ENCODE data around the gene BNIP1. TPM values are rescaled to one million over a fixed set of nuclear protein-coding genes. Genes with fewer than 3 reads are reported as not detected.

Gene BNIP1
- total RNA-seq, 4 donors from 2014 or later, result 12.0 to 15.9 (median 15.6) TPM

DNA sequence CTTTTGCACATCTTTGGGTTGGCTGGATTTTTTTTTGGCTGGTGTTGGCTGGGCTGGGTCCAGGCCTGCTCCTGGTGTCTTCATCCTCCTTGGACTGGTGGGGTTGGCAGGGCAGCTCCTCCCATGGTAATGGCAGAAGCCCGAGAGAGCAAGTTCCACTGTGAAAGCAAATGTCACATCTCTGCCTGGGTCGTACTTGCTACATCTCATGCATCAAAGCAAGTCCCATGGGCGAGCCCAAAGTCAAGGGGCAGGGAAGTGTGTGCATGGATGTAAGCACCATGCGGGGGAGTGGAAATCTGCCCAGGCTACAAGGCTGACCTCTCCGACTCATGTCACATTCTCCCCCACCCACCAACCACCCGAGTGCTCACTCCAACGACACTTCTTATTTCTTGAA lies 64.0 kb downstream of the BNIP1 start:
- Histone ChIP-seq H3K36me3 (no peaks in the 10 kb centered on the region), H3K27ac (no peak overlapping the region), H3K9me3 (no peaks in the 10 kb centered on the region), H3K4me1 (no peaks in the 10 kb centered on the region), H3K4me3 (replicated peaks in 1 of 3) (no peak overlapping the region), H3K27me3 (no peaks in the 10 kb centered on the region)
- TF ChIP-seq, protein P1, sequence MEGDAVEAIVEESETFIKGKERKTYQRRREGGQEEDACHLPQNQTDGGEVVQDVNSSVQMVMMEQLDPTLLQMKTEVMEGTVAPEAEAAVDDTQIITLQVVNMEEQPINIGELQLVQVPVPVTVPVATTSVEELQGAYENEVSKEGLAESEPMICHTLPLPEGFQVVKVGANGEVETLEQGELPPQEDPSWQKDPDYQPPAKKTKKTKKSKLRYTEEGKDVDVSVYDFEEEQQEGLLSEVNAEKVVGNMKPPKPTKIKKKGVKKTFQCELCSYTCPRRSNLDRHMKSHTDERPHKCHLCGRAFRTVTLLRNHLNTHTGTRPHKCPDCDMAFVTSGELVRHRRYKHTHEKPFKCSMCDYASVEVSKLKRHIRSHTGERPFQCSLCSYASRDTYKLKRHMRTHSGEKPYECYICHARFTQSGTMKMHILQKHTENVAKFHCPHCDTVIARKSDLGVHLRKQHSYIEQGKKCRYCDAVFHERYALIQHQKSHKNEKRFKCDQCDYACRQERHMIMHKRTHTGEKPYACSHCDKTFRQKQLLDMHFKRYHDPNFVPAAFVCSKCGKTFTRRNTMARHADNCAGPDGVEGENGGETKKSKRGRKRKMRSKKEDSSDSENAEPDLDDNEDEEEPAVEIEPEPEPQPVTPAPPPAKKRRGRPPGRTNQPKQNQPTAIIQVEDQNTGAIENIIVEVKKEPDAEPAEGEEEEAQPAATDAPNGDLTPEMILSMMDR (IDR thresholded peaks at IDR 0.05), result no peak
- no peak for TF ChIP-seq POLR2A (IDR thresholded peaks at IDR 0.05)
- DNase-seq, result no peak
- whole genome bisulfite sequencing, 2 donors, result 89 to 93% methylated on average over 7 of the region's 7 CpGs
- intact Hi-C loops (cut with DNase I), result no loop called here

DNA sequence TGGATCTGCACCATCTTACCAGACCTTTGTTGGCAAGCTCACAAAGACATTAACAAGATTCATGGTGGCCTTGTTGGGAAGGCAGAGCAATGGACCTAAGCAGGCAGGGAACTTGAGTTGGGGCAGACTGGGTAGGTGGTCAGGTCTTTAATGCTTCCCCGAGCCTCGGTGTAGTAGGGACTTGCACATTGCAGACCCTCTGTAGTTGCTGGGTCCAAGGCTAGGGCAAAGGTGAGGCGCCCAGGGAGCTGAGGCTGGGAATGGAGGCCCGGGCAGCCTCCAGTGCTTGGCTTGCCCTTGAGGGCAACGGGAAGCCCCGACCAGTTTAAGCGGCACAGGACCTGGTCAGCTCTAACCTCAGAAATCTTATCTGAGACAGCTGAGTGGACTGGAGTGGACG lies 66.5 kb downstream of the BNIP1 start:
- DNase-seq, result no peak
- TF ChIP-seq, protein P1 (IDR thresholded peaks at IDR 0.05), result no peak
- no peak for TF ChIP-seq POLR2A (IDR thresholded peaks at IDR 0.05)
- Histone ChIP-seq H3K4me1 (no peaks in the 10 kb centered on the region), H3K9me3 (no peaks in the 10 kb centered on the region), H3K27me3 (no peaks in the 10 kb centered on the region), H3K27ac (no peak overlapping the region), H3K4me3 (replicated peaks in 1 of 3) (no peak overlapping the region), H3K36me3 (no peaks in the 10 kb centered on the region)
- WGBS, 2 donors, result 87 to 92% methylated on average over 3 to 8 of the region's 8 CpGs
- intact Hi-C loops (cut with DNase I), result no loop called here

DNA sequence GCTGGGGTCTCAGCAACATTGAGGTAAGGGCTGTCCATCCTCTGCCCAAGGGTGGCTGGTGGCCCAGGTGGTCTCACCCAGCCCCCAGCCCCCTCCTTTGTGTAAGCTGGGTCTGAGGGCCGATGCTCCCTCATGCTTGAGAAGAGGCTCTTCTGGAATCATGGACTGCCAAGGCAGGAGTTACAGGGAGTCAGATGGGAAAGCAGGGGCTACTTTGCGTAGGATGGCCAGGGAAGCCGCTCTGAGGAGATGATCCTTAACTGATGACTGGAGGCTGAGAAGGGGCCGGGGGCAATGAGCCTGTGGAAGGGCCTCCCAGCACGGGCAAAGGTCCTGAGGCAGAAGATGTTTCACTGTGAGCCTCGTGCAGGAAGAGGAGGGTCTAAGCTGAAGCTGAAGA lies 67.0 kb downstream of the BNIP1 start:
- H3K27me3 ChIP-seq, result no peaks in the 10 kb centered on the region
- no peaks in the 10 kb centered on the region for H3K4me1 ChIP-seq
- no peak for DNase-seq
- TF ChIP-seq POLR2A (IDR thresholded peaks at IDR 0.05), result no peak
- TF ChIP-seq, protein P1 (IDR thresholded peaks at IDR 0.05), result no peak
- no peak overlapping the region for H3K4me3 ChIP-seq (replicated peaks in 1 of 3)
- 67 to 82% methylated on average over 5 to 6 of the region's 6 CpGs for WGBS, 2 donors
- no peaks in the 10 kb centered on the region for H3K36me3 ChIP-seq
- no peak overlapping the region for H3K27ac ChIP-seq
- intact Hi-C loops (cut with DNase I), result no loop called here
- no peaks in the 10 kb centered on the region for H3K9me3 ChIP-seq

DNA sequence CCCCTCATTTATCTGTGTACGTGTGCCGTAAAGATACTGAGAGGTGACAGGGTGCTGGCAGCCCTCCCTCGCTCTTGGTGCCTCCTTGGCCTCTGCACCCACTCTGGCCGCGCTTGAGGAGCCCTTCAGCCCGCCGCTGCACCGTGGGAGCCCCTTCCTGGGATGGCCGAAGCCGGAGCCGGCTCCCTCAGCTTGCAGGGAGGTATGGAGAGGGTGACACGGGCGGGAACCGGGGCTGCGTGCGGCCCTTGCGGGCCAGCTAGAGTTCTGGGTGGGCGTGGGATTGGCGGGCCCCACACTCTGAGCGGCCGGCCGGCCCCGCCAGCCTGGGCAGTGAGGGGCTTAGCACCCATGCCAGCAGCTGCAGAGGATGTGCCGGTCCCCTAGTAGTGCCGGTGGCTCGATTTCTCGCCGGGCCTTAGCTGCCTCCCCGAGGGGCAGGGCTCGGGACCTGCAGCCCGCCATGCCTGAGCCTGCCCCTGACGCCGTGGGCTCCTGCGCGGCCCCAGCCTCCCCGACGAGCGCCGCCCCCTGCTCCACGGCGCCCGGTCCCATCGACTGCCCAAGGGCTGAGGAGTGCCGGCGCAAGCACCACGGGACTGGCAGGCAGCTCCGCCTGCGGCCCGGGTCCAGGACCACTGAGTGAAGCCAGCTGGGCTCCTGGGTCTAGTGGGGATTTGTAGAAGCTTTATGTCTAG lies 69.1 kb downstream of the BNIP1 start:
- Histone ChIP-seq H3K4me1 (no peaks in the 10 kb centered on the region), H3K4me3 (replicated peaks in 1 of 3) (no peak overlapping the region), H3K27me3 (no peaks in the 10 kb centered on the region), H3K27ac (no peak overlapping the region), H3K36me3 (no peaks in the 10 kb centered on the region), H3K9me3 (no peaks in the 10 kb centered on the region)
- no peak for TF ChIP-seq POLR2A (IDR thresholded peaks at IDR 0.05)
- TF ChIP-seq, protein P1 (IDR thresholded peaks at IDR 0.05), result no peak
- intact Hi-C loops (cut with DNase I), result no loop called here
- whole genome bisulfite sequencing, 2 donors, result 89 to 99% methylated on average over 12 to 18 of the region's 49 CpGs
- DNase-seq, result no peak

Other genes starting within 250 kb of the BNIP1 start
- gene RPL26L1, start 185.1 kb upstream of the BNIP1 start, total RNA-seq, result 10 to 100 TPM; 27.2 to 46.7 (median 42.9) TPM
- 100 to 1,000 TPM; 170 to 254 (median 198) TPM for gene ATP6V0E1, start 160.8 kb upstream of the BNIP1 start, total RNA-seq
- 100 to 1,000 TPM in 1 of 4 donors, 10 to 100 TPM in 3; 47.7 to 125 (median 77.3) TPM for gene CREBRF, start 88.2 kb upstream of the BNIP1 start, total RNA-seq
- not detected for gene NKX2-5, start 90.7 kb downstream of the BNIP1 start, total RNA-seq
- 10 to 100 TPM in 2 of 4 donors, 1 to 10 TPM in 2; 3.8 to 12.0 (median 8.7) TPM for gene STC2, start 183.9 kb downstream of the BNIP1 start, total RNA-seq